Measurements from ENCODE around the gene MMAB. TPM values are rescaled to one million over a fixed set of nuclear protein-coding genes. Genes with fewer than 3 reads are reported as not detected.

Gene MMAB
- total and polyA plus RNA-seq, 7 experiments from 2014 or later, result 13.5 to 43.3 (median 23.6) TPM

DNA sequence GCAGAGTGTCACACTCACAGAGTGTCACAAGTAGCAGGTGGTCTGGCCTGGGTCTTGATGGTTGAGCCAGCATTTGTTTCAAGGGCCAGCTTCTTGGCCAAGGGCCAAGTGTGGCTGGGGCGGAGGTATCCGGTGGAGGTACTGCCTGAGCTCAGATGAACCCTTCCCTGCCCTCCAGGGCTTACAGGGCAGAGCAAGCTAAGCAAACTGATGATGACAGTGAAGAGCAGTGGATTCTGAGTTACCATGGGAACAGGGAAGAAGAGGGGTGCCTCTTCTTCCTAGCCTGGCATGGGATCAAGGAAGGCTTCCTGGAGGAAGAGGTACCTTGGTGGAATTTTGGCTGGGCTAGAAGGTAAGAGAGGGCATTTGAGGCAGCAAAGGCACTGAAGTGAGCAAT lies 36.0 kb upstream of the MMAB start:
- Histone ChIP-seq H3K4me3 (ENCODE audit: low read length) (no peak overlapping the region), H3K27ac (ENCODE audit: low read depth, low read length) (no peak overlapping the region), H3K27me3 (ENCODE audit: control insufficient read depth in 2 of 2, insufficient read depth in 2 of 2, low read length in 2 of 2) (no peaks in the 10 kb centered on the region), H3K4me1 (ENCODE audit: control insufficient read depth in 2 of 2, insufficient read depth in 2 of 2, low read length in 2 of 2) (no peaks in the 10 kb centered on the region), H3K9me3 (ENCODE audit: control insufficient read depth in 2 of 3, low read length in 3 of 3) (no peaks in the 10 kb centered on the region), H3K36me3 (ENCODE audit: control insufficient read depth in 2 of 3, insufficient read depth in 3 of 3, low read length in 3 of 3) (no peaks in the 10 kb centered on the region)
- Mint-ChIP-seq H3K4me1 (peaks cover 0 to 4% (median 0%) of the 10 kb centered on the region in 7 donors), H3K9me3 (no peaks in the 10 kb centered on the region), H3K27me3 (peaks cover 0 to 38% (median 24%) of the 10 kb centered on the region in 5 donors), H3K4me3 (no peak overlapping the region), H3K36me3 (no peaks in the 10 kb centered on the region), H3K27ac (no peak overlapping the region)
- no peak for ATAC-seq
- ChIA-PET CTCF (interaction anchor here (1.0 kb wide), 1 partner anchor 12 kb away, joined by 3 read pairs; no protein-coding TSS in a partner anchor), POLR2A (interaction anchor here (0.6 kb wide), 1 partner anchor 236 kb away, joined by 3 read pairs; no protein-coding TSS in a partner anchor)
- intact Hi-C loops (cut with micrococcal nuclease), result no loop called here
- DNase-seq, result no peak

DNA sequence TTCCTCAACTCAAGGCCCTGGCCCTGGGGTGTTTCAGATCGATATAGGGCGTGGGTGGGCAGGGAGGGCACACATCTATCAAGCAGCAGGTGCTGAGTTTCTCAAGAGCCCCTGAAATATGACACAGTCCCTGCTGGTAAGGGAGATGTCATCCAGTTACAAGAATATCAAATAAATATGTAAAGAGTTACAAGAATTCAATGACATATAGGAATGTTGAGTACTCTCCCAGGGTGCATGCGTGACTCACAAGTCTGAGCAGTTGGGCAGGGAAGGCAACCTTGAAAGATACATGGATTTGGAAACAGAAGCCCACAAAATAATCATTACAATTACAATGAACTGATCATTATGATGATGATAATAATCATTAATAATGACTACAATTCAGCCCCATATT lies 35.5 kb upstream of the MMAB start:
- CTCF ChIA-PET, result interaction anchor here (1.0 kb wide), 1 partner anchor 11 kb away, joined by 3 read pairs; no protein-coding TSS in a partner anchor
- no peaks in the 10 kb centered on the region for H3K36me3 ChIP-seq (ENCODE audit: control insufficient read depth in 2 of 3, insufficient read depth in 3 of 3, low read length in 3 of 3)
- Mint-ChIP-seq H3K27ac (no peak overlapping the region), H3K36me3 (no peaks in the 10 kb centered on the region), H3K9me3 (no peaks in the 10 kb centered on the region), H3K4me3 (no peak overlapping the region), H3K4me1 (peaks cover 0 to 4% (median 0%) of the 10 kb centered on the region in 7 donors), H3K27me3 (peaks cover 0 to 39% (median 21%) of the 10 kb centered on the region in 5 donors)
- intact Hi-C loops (cut with micrococcal nuclease), result no loop called here
- no peak for DNase-seq
- H3K4me1 ChIP-seq (ENCODE audit: control insufficient read depth in 2 of 2, insufficient read depth in 2 of 2, low read length in 2 of 2), result no peaks in the 10 kb centered on the region
- no peak overlapping the region for H3K27ac ChIP-seq (ENCODE audit: low read depth, low read length)
- no peaks in the 10 kb centered on the region for H3K27me3 ChIP-seq (ENCODE audit: control insufficient read depth in 2 of 2, insufficient read depth in 2 of 2, low read length in 2 of 2)
- H3K9me3 ChIP-seq (ENCODE audit: control insufficient read depth in 2 of 3, low read length in 3 of 3), result no peaks in the 10 kb centered on the region
- POLR2A ChIA-PET, result no interaction called here
- no peak for ATAC-seq
- no peak overlapping the region for H3K4me3 ChIP-seq (ENCODE audit: low read length)

- intact Hi-C loops (cut with micrococcal nuclease), result no loop called here
- Mint-ChIP-seq H3K4me1 (peaks cover 0 to 4% (median 0%) of the 10 kb centered on the region in 7 donors), H3K27ac (no peak overlapping the region), H3K36me3 (no peaks in the 10 kb centered on the region), H3K4me3 (no peak overlapping the region), H3K9me3 (no peaks in the 10 kb centered on the region), H3K27me3 (peaks cover 0 to 40% (median 18%) of the 10 kb centered on the region in 5 donors)
- no peak overlapping the region for H3K27ac ChIP-seq (ENCODE audit: low read depth, low read length)
- no peaks in the 10 kb centered on the region for H3K36me3 ChIP-seq (ENCODE audit: control insufficient read depth in 2 of 3, insufficient read depth in 3 of 3, low read length in 3 of 3)
- POLR2A ChIA-PET, result no interaction called here
- CTCF ChIA-PET, result no interaction called here
- no peaks in the 10 kb centered on the region for H3K4me1 ChIP-seq (ENCODE audit: control insufficient read depth in 2 of 2, insufficient read depth in 2 of 2, low read length in 2 of 2)
- H3K4me3 ChIP-seq (ENCODE audit: low read length), result no peak overlapping the region
- DNase-seq (no peak), ATAC-seq (no peak)
- no peaks in the 10 kb centered on the region for H3K27me3 ChIP-seq (ENCODE audit: control insufficient read depth in 2 of 2, insufficient read depth in 2 of 2, low read length in 2 of 2)
- H3K9me3 ChIP-seq (ENCODE audit: control insufficient read depth in 2 of 3, low read length in 3 of 3), result no peaks in the 10 kb centered on the region
These were observed 35.0 kb upstream of the MMAB start for GRCh38 chr12:109608270-109608669.

DNA sequence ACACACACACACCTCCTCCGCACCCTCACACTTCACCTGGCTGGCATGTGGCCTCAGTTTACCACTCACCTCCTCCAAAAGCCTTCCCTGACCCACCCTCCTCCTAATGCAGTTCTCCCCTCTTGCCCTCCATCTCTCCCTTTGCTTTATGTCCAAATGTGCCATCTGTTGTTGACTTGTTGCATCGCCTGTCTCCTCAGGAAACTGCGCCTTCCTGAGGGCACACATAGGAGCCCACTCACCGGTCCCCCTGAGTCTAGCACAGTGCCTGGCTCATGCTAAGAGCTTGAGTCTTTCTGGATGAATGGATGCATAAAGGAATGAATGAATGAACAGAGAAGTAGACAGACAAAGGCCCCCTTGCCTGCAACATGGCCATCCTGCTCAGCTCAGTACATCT lies 34.3 kb upstream of the MMAB start:
- DNase-seq (no peak), ATAC-seq (no peak)
- Mint-ChIP-seq H3K4me3 (no peak overlapping the region), H3K27me3 (peaks cover 0 to 38% (median 16%) of the 10 kb centered on the region in 5 donors), H3K4me1 (peaks cover 0 to 4% (median 0%) of the 10 kb centered on the region in 7 donors), H3K36me3 (no peaks in the 10 kb centered on the region), H3K27ac (no peak overlapping the region), H3K9me3 (no peaks in the 10 kb centered on the region)
- intact Hi-C loops (cut with micrococcal nuclease), result no loop called here
- no peak overlapping the region for H3K27ac ChIP-seq (ENCODE audit: low read depth, low read length)
- CTCF ChIA-PET, result no interaction called here
- POLR2A ChIA-PET, result no interaction called here
- no peaks in the 10 kb centered on the region for H3K36me3 ChIP-seq (ENCODE audit: control insufficient read depth in 2 of 3, insufficient read depth in 3 of 3, low read length in 3 of 3)
- no peaks in the 10 kb centered on the region for H3K4me1 ChIP-seq (ENCODE audit: control insufficient read depth in 2 of 2, insufficient read depth in 2 of 2, low read length in 2 of 2)
- no peaks in the 10 kb centered on the region for H3K27me3 ChIP-seq (ENCODE audit: control insufficient read depth in 2 of 2, insufficient read depth in 2 of 2, low read length in 2 of 2)
- no peak overlapping the region for H3K4me3 ChIP-seq (ENCODE audit: low read length)
- no peaks in the 10 kb centered on the region for H3K9me3 ChIP-seq (ENCODE audit: control insufficient read depth in 2 of 3, low read length in 3 of 3)

DNA sequence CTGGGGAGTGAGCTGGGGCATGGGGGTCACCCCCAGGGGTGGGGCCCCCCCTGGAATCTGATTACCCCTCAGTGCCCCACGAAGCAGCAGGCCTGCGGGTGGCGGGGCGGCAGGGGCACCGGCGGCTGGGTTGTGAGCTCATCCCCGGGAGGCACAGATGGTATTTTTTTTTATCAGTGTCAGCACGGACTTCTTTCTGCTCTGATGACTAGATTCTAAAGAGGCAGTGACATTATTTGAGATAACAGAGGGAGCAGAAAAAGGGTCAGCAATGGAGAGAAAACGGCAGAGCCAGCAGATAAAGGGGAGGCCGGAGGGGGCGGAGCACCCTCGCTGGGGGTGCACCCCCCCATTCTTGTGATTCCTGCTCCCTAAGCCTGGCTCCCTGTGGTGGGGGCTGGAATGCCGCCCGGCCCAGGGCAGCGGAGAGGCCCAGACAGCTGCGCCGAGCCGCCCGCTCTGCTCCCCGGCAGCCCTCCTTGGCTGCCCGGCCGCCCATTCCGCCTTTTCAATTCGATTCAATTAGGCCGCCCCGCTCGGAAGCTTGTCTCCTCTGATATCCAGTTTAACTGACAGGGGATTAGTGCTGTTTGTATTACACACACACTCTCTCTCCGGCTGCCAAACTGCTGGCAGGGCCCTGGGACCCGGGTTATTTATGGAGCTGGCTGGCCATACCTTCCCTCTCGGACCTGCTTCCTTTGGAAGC lies 33.2 kb upstream of the MMAB start:
- Mint-ChIP-seq H3K36me3 (no peaks in the 10 kb centered on the region), H3K4me1 (peaks cover 0 to 4% (median 0%) of the 10 kb centered on the region in 7 donors), H3K9me3 (no peaks in the 10 kb centered on the region), H3K4me3 (no peak overlapping the region), H3K27ac (no peak overlapping the region), H3K27me3 (peaks cover 0 to 38% (median 11%) of the 10 kb centered on the region in 5 donors)
- Histone ChIP-seq H3K4me3 (ENCODE audit: low read length) (no peak overlapping the region), H3K4me1 (ENCODE audit: control insufficient read depth in 2 of 2, insufficient read depth in 2 of 2, low read length in 2 of 2) (no peaks in the 10 kb centered on the region), H3K9me3 (ENCODE audit: control insufficient read depth in 2 of 3, low read length in 3 of 3) (no peaks in the 10 kb centered on the region), H3K27ac (ENCODE audit: low read depth, low read length) (no peak overlapping the region), H3K36me3 (ENCODE audit: control insufficient read depth in 2 of 3, insufficient read depth in 3 of 3, low read length in 3 of 3) (no peaks in the 10 kb centered on the region), H3K27me3 (ENCODE audit: control insufficient read depth in 2 of 2, insufficient read depth in 2 of 2, low read length in 2 of 2) (no peaks in the 10 kb centered on the region)
- CTCF ChIA-PET, result no interaction called here
- DNase-seq (no peak), ATAC-seq (no peak)
- intact Hi-C loops (cut with micrococcal nuclease), result no loop called here
- POLR2A ChIA-PET, result no interaction called here

DNA sequence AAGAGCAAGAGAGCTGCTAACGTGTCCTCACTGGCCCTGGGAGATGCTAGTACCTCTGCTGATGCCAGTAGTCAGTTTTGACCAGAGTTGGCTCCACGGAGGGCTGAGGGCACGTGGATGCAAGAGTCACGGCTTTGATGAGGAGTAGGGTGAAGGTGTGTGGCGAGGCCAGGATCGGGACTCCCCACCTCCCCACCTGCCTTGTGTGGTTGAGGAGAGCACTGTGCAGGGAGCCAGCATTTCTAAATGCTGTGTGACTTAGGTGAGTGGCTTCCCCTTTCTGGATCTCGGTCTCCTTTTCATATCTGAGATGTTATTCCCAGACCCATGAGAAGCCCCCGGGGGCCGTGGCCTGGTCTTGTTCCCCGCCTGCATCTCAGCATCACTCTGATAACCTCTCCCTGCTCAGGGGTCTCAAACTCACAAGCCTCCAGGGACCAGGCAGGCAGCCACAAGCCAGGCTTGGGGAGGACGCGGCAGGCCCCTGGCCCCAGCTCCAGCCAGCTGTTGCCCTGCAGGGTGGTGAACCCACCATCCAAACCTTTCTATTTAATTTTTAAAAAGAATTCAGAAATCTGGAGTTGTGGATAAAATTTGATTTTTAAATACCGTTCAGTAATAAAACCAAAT lies 32.4 kb upstream of the MMAB start:
- ChIA-PET CTCF (no interaction called here), POLR2A (no interaction called here)
- ATAC-seq, result no peak
- intact Hi-C loops (cut with micrococcal nuclease), result no loop called here
- Mint-ChIP-seq H3K4me1 (peaks cover 0 to 4% (median 0%) of the 10 kb centered on the region in 7 donors), H3K4me3 (no peak overlapping the region), H3K9me3 (no peaks in the 10 kb centered on the region), H3K27me3 (peaks cover 0 to 37% (median 7%) of the 10 kb centered on the region in 5 donors), H3K36me3 (no peaks in the 10 kb centered on the region), H3K27ac (no peak overlapping the region)
- Histone ChIP-seq H3K9me3 (ENCODE audit: control insufficient read depth in 2 of 3, low read length in 3 of 3) (no peaks in the 10 kb centered on the region), H3K27me3 (ENCODE audit: control insufficient read depth in 2 of 2, insufficient read depth in 2 of 2, low read length in 2 of 2) (no peaks in the 10 kb centered on the region), H3K27ac (ENCODE audit: low read depth, low read length) (no peak overlapping the region), H3K4me1 (ENCODE audit: control insufficient read depth in 2 of 2, insufficient read depth in 2 of 2, low read length in 2 of 2) (no peaks in the 10 kb centered on the region), H3K4me3 (ENCODE audit: low read length) (no peak overlapping the region), H3K36me3 (ENCODE audit: control insufficient read depth in 2 of 3, insufficient read depth in 3 of 3, low read length in 3 of 3) (no peaks in the 10 kb centered on the region)
- DNase-seq, result no peak

GRCh38 chr12:109605016-109605415 lies 31.7 kb upstream of the MMAB start:
- intact Hi-C loops (cut with micrococcal nuclease), result no loop called here
- Mint-ChIP-seq H3K36me3 (no peaks in the 10 kb centered on the region), H3K4me1 (peaks cover 0 to 4% (median 0%) of the 10 kb centered on the region in 7 donors), H3K9me3 (no peaks in the 10 kb centered on the region), H3K27me3 (peaks cover 0 to 37% (median 7%) of the 10 kb centered on the region in 5 donors), H3K27ac (no peak overlapping the region), H3K4me3 (no peak overlapping the region)
- Histone ChIP-seq H3K4me3 (ENCODE audit: low read length) (no peak overlapping the region), H3K4me1 (ENCODE audit: control insufficient read depth in 2 of 2, insufficient read depth in 2 of 2, low read length in 2 of 2) (no peaks in the 10 kb centered on the region), H3K36me3 (ENCODE audit: control insufficient read depth in 2 of 3, insufficient read depth in 3 of 3, low read length in 3 of 3) (no peaks in the 10 kb centered on the region), H3K27me3 (ENCODE audit: control insufficient read depth in 2 of 2, insufficient read depth in 2 of 2, low read length in 2 of 2) (no peaks in the 10 kb centered on the region), H3K27ac (ENCODE audit: low read depth, low read length) (no peak overlapping the region), H3K9me3 (ENCODE audit: control insufficient read depth in 2 of 3, low read length in 3 of 3) (no peaks in the 10 kb centered on the region)
- ChIA-PET CTCF (no interaction called here), POLR2A (no interaction called here)
- ATAC-seq, result no peak
- DNase-seq, result no peak
